Measurements from ENCODE around the gene HEPACAM2. TPM values are rescaled to one million over a fixed set of nuclear protein-coding genes. Genes with fewer than 3 reads are reported as not detected.

HEPACAM2 gene
- total RNA-seq, 1 donor from 2014 or later: 37.3 TPM

- Mint-ChIP-seq H3K4me3 (no peak overlapping the region), H3K4me1 (ENCODE audit: unreplicated experiment) (no peaks in the 10 kb centered on the region), H3K36me3 (no peaks in the 10 kb centered on the region), H3K9me3 (no peaks in the 10 kb centered on the region), H3K27ac (peak overlapping the region; percentile 31), H3K27me3 (peaks cover 46% of the 10 kb centered on the region)
- TF ChIP-seq, protein P1, sequence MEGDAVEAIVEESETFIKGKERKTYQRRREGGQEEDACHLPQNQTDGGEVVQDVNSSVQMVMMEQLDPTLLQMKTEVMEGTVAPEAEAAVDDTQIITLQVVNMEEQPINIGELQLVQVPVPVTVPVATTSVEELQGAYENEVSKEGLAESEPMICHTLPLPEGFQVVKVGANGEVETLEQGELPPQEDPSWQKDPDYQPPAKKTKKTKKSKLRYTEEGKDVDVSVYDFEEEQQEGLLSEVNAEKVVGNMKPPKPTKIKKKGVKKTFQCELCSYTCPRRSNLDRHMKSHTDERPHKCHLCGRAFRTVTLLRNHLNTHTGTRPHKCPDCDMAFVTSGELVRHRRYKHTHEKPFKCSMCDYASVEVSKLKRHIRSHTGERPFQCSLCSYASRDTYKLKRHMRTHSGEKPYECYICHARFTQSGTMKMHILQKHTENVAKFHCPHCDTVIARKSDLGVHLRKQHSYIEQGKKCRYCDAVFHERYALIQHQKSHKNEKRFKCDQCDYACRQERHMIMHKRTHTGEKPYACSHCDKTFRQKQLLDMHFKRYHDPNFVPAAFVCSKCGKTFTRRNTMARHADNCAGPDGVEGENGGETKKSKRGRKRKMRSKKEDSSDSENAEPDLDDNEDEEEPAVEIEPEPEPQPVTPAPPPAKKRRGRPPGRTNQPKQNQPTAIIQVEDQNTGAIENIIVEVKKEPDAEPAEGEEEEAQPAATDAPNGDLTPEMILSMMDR (conservative IDR thresholded peaks at IDR 0.05): no peak
- DNase-seq (ENCODE audit: extremely low spot score, unreplicated experiment): no peak
These were observed 22.8 kb downstream of the HEPACAM2 start for GRCh38 chr7:93203496-93203895.

DNA sequence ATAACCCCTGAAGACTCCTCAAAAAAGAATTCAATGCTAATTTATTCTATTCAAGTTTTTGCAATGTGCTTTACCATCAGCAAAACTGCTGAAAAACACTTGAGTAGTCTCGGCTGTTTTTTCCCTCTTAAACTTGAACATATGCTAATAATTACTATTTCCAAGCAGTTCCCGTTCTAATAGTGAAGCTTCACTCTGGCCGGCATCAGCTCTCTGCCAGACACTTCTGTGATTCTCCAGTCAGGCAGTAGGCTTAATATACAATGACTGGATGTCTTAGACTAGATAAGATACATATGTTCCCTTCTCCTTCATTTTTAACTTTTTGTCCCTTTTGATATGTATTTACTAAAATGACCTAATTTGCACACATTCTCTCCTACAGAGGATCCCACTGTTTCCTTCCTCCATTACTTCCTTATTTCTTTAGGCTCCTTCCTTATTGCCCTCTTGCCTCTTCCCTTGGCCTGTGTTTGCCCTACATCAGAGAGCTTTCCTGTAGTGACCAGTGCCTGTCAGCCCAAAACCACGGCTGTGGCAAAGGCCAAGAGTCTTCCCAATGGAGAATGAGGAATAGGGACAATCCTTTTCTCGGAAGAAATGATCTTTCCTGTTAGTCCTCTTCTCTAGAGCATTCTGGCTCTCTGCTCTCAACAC lies 23.5 kb downstream of the HEPACAM2 start:
- no peak for DNase-seq (ENCODE audit: extremely low spot score, unreplicated experiment)
- no peak overlapping the region for H3K27ac Mint-ChIP-seq
- TF ChIP-seq, protein P1 (conservative IDR thresholded peaks at IDR 0.05): no peak
- H3K27me3 Mint-ChIP-seq: peaks cover 38% of the 10 kb centered on the region
- no peak overlapping the region for H3K4me3 Mint-ChIP-seq
- H3K36me3 Mint-ChIP-seq: no peaks in the 10 kb centered on the region
- H3K4me1 Mint-ChIP-seq (ENCODE audit: unreplicated experiment): no peaks in the 10 kb centered on the region
- H3K9me3 Mint-ChIP-seq: no peaks in the 10 kb centered on the region

GRCh38 chr7:93198472-93198871 lies 27.8 kb downstream of the HEPACAM2 start:
- TF ChIP-seq, protein P1 (conservative IDR thresholded peaks at IDR 0.05): no peak
- no peak for DNase-seq (ENCODE audit: extremely low spot score, unreplicated experiment)
- Mint-ChIP-seq H3K9me3 (no peaks in the 10 kb centered on the region), H3K36me3 (no peaks in the 10 kb centered on the region), H3K4me3 (no peak overlapping the region), H3K4me1 (ENCODE audit: unreplicated experiment) (no peaks in the 10 kb centered on the region), H3K27me3 (peaks cover 29% of the 10 kb centered on the region), H3K27ac (no peak overlapping the region)

GRCh38 chr7:93196336-93196735 lies 29.9 kb downstream of the HEPACAM2 start:
- Mint-ChIP-seq H3K4me1 (ENCODE audit: unreplicated experiment) (no peaks in the 10 kb centered on the region), H3K27me3 (peaks cover 23% of the 10 kb centered on the region)

GRCh38 chr7:93194386-93194785 lies 31.9 kb downstream of the HEPACAM2 start:
- no peaks in the 10 kb centered on the region for H3K36me3 Mint-ChIP-seq
- no peak for DNase-seq (ENCODE audit: extremely low spot score, unreplicated experiment)
- H3K9me3 Mint-ChIP-seq: no peaks in the 10 kb centered on the region
- TF ChIP-seq, protein P1 (conservative IDR thresholded peaks at IDR 0.05): no peak
- peaks cover 30% of the 10 kb centered on the region for H3K27me3 Mint-ChIP-seq
- no peak overlapping the region for H3K4me3 Mint-ChIP-seq
- H3K27ac Mint-ChIP-seq: no peak overlapping the region
- no peaks in the 10 kb centered on the region for H3K4me1 Mint-ChIP-seq (ENCODE audit: unreplicated experiment)

More at GRCh38 chr7:93196336-93196735, 29.9 kb downstream of the HEPACAM2 start:
- no peak for DNase-seq (ENCODE audit: extremely low spot score, unreplicated experiment)
- Mint-ChIP-seq H3K4me3 (no peak overlapping the region), H3K27ac (no peak overlapping the region), H3K9me3 (no peaks in the 10 kb centered on the region), H3K36me3 (no peaks in the 10 kb centered on the region)
- TF ChIP-seq, protein P1 (conservative IDR thresholded peaks at IDR 0.05): no peak
